GM12878 (cell line): ENCODE data around the gene KIAA1671. TPM values are rescaled to one million over a fixed set of nuclear protein-coding genes. Genes with fewer than 3 reads are reported as not detected.
A peak's percentile ranks its signal among the peaks of the same experiment; 100 is the strongest.

Experiments
- ATAC-seq: fragments of 200-7000 bp; cut with Tn5 transposase; 3 replicates; pipeline ENCODE4 v1.9.1; 2020; ENCODE audit warnings: mild to moderate bottlenecking, moderate library complexity
- BruUV-seq: library from RNA; stranded (reverse); fragments of 400-500 nt; replicated peaks from 2 replicates; lab custom pipeline; 2021; lab: Mats Ljungman, UMichigan
- CTCF ChIA-PET: fragments of 300-600 bp; sonication (Branson Sonifier 250); formaldehyde crosslinking; extraction: SDS; loops from one replicate; lab custom pipeline; 2021; ENCODE audit warnings: inconsistent platforms; lab: Yijun Ruan, JAX
- POLR2A ChIA-PET: fragments of 350-600 bp; formaldehyde crosslinking; extraction: SDS; loops from one replicate; lab custom pipeline; 2021; ENCODE audit warnings: inconsistent platforms; lab: Charles Lee
- RAD21 ChIA-PET: fragments of 300-600 bp; sonication (Branson Sonifier 250); formaldehyde crosslinking; loops from one replicate; lab custom pipeline; 2023; ENCODE audit warnings: antibody characterized with exemption; ENCODE audit not compliant: unreplicated experiment; lab: Charles Lee
- SMC1A ChIA-PET: fragments of 300-600 bp; sonication (Branson Sonifier 250); formaldehyde crosslinking; loops from one replicate; lab custom pipeline; 2023; ENCODE audit not compliant: unreplicated experiment, uncharacterized antibody; lab: Charles Lee
- DNase-seq: peaks from one replicate; pipeline ENCODE4 v3.0.0-alpha.2; 2011; ENCODE audit warnings: low read depth, low spot score
- FAIRE-seq: peaks from 3 replicates; lab custom pipeline; 2011; peaks lifted over from hg19 to GRCh38; lab: Jason Lieb, UNC
- H2AFZ ChIP-seq: 2 replicates; pipeline ENCODE4 v1.6.0; 2011; ENCODE audit warnings: low read depth, low read length, control low read depth; ENCODE audit not compliant: control insufficient read depth
- H3K27ac ChIP-seq: 2 replicates; pipeline ENCODE4 v1.5.1; 2011; ENCODE audit warnings: control low read depth; ENCODE audit not compliant: control insufficient read depth, insufficient read depth
- H3K27me3 ChIP-seq, 2 experiments: replicated peaks in 1 of 2; 2 replicates each; pipeline versions ENCODE4 v1.6.0 to v1.6.1; 2011; ENCODE audit warnings: low read length in 1 of 2; ENCODE audit not compliant: control insufficient read depth in 2 of 2, insufficient read depth in 2 of 2
- H3K36me3 ChIP-seq, 2 experiments: 2 replicates each; pipeline ENCODE4 v1.5.1; 2011; ENCODE audit warnings: low read length in 1 of 2; ENCODE audit not compliant: control insufficient read depth in 2 of 2, insufficient read depth in 2 of 2
- H3K4me1 ChIP-seq: 2 replicates; pipeline ENCODE4 v1.6.1; 2011; ENCODE audit warnings: mild to moderate bottlenecking, low read length, moderate library complexity, mixed read lengths; ENCODE audit not compliant: control insufficient read depth, insufficient read depth
- H3K4me2 ChIP-seq: 2 replicates; pipeline ENCODE4 v1.6.0; 2011; ENCODE audit warnings: control low read depth; ENCODE audit not compliant: control insufficient read depth, insufficient read depth
- H3K4me3 ChIP-seq: fragments of 200-600 bp; sonication (generic); 2 replicates; pipeline ENCODE4 v1.5.1; 2016
- H3K79me2 ChIP-seq: 2 replicates; pipeline ENCODE4 v1.6.0; 2011; ENCODE audit warnings: low read length; ENCODE audit not compliant: control insufficient read depth, insufficient read depth
- H3K9ac ChIP-seq: 2 replicates; pipeline ENCODE4 v1.8.0; 2011; ENCODE audit warnings: low read length, control low read depth, mixed read lengths; ENCODE audit not compliant: control insufficient read depth, insufficient read depth
- H3K9me3 ChIP-seq: replicated peaks from 3 replicates; pipeline ENCODE4 v1.5.1; 2011; ENCODE audit warnings: mild to moderate bottlenecking, low read length; ENCODE audit not compliant: control insufficient read depth, insufficient read depth
- H4K20me1 ChIP-seq: 2 replicates; pipeline ENCODE4 v1.6.0; 2011; ENCODE audit not compliant: control insufficient read depth, insufficient read depth
- BMI1 ChIP-seq: fragments of 450-650 bp; IDR thresholded peaks from 2 replicates; pipeline ENCODE4 v1.6.1; 2016; ENCODE audit warnings: mild to moderate bottlenecking, moderate library complexity, borderline replicate concordance
- DPF2 ChIP-seq: fragments of 450-650 bp; IDR thresholded peaks from 2 replicates; pipeline ENCODE4 v1.6.1; 2017; ENCODE audit warnings: mild to moderate bottlenecking
- E4F1 ChIP-seq: fragments of 450-650 bp; IDR thresholded peaks from 2 replicates; pipeline ENCODE4 v1.6.1; 2018; ENCODE audit warnings: borderline replicate concordance, mild to moderate bottlenecking; ENCODE audit not compliant: partially characterized antibody
- MLLT1 ChIP-seq: fragments of 450-650 bp; IDR thresholded peaks from 2 replicates; pipeline ENCODE4 v1.6.1; 2016; ENCODE audit warnings: mild to moderate bottlenecking
- MYB ChIP-seq: fragments of 150-350 bp; IDR thresholded peaks from 2 replicates; pipeline ENCODE4 v1.6.1; 2014; ENCODE audit warnings: mild to moderate bottlenecking, low read depth, low read length, borderline replicate concordance
- NRF1 ChIP-seq: conservative IDR thresholded peaks from 2 replicates; pipeline ENCODE4 v1.6.1; 2011; ENCODE audit warnings: mild to moderate bottlenecking, low read depth, low read length, improper control_type of control experiment
- POLR2A ChIP-seq: IDR thresholded peaks from 2 replicates; pipeline ENCODE4 v1.6.1; 2011; ENCODE audit warnings: low read depth, mild to moderate bottlenecking, low read length
- SREBF2 ChIP-seq: IDR thresholded peaks from 2 replicates; pipeline ENCODE4 v1.6.1; 2012; ENCODE audit warnings: mild to moderate bottlenecking, low read length
- STAT1 ChIP-seq: fragments of 450-650 bp; conservative IDR thresholded peaks from 2 replicates; pipeline ENCODE4 v1.6.1; 2014; ENCODE audit warnings: antibody characterized with exemption, mild to moderate bottlenecking
- USF1 ChIP-seq: IDR thresholded peaks from 2 replicates; pipeline ENCODE4 v1.6.1; 2011; ENCODE audit warnings: borderline replicate concordance, low read depth, mild to moderate bottlenecking, moderate library complexity, mixed read lengths, low read length; ENCODE audit not compliant: insufficient read depth; ENCODE audit errors: extremely low read length
- WGBS: methylation state at CpG from one replicate; pipeline ENCODE4 v1.1.6; 2016; ENCODE audit warnings: low lambda C conversion rate; ENCODE audit not compliant: insufficient replicate concordance, insufficient coverage; ENCODE audit errors: missing lambda C conversion rate; 5-methylcytosine and 5-hydroxymethylcytosine counted together
- in situ Hi-C: fragments of 300-500 bp; cut with MboI; formaldehyde crosslinking; loops from 9 replicates; pipeline ENCODE4 v1.14.3; 2018; ENCODE audit warnings: mixed read lengths
- intact Hi-C: fragments of 100-400 bp; cut with micrococcal nuclease; formaldehyde crosslinking; loops from one replicate; pipeline ENCODE4 v1.14.2; 2022; ENCODE audit not compliant: unreplicated experiment
- polyA plus RNA-seq, 11 experiments: library from polyadenylated mRNA; depleted of rRNA in 4 of 11; unstranded in 6 of 11; stranded (reverse) in 5 of 11; fragments of >200 nt; fragmentation: Nextera tagmentation in 4 of 11; fragmentation: Illumina TruSeq in 1 of 11; extraction: Ambion mirVana in 4 of 11; extraction: Trizol in 1 of 11; gene quantifications; 1 replicate in 1 of 11; 2 replicates in 10 of 11; pipeline versions ENCODE4 v1.2.1 to v1.2.3, GENCODE V29; 2011 to 2016; ENCODE audit warnings: inconsistent platforms in 2 of 11, missing spikeins in 2 of 11, low read depth in 1 of 11
- total RNA-seq, 4 experiments: library from RNA; depleted of rRNA in 3 of 4; stranded (reverse); fragments of >200 nt in 3 of 4; fragmentation: Illumina TruSeq in 1 of 4; extraction: Trizol in 1 of 4; gene quantifications; 2 replicates each; pipeline versions ENCODE4 v1.2.1 to v1.2.3, GENCODE V29; 2013 to 2021
- TF ChIP-seq, protein P1 (sequence below): fragments of 450-650 bp; IDR thresholded peaks from 2 replicates; pipeline ENCODE4 v1.6.1; 2017; ENCODE audit warnings: mild to moderate bottlenecking, low read depth, inconsistent platforms; ENCODE audit not compliant: poor library complexity, severe bottlenecking
- TF ChIP-seq, protein P2 (sequence below): fragments of 450-650 bp; IDR thresholded peaks from 2 replicates; pipeline ENCODE4 v1.6.1; 2017; ENCODE audit warnings: borderline replicate concordance

KIAA1671 gene
- total and polyA plus RNA-seq, 10 of the 15 experiments (the other 5 are each of a cell fraction or from before 2014, with no cell fraction given) = 0.05 to 2.7 (median 0.33) TPM

GRCh38 chr22:25085930-25086901 lies 133.7 kb downstream of the KIAA1671 start:
- ChIA-PET RAD21 (interaction anchor here (0.6 to 1.6 kb wide), 11 partner anchors 9 to 317 kb away, joined by 3 to 16 read pairs (median 3); no protein-coding TSS in a partner anchor), POLR2A (interaction anchor here (0.5 to 1.0 kb wide), 4 partner anchors 10 to 35 kb away, joined by 4 to 6 read pairs (median 5); no protein-coding TSS in a partner anchor), CTCF (interaction anchor here (0.7 to 2.9 kb wide), 7 partner anchors 10 to 25 kb away, joined by 3 to 15 read pairs (median 5); no protein-coding TSS in a partner anchor), SMC1A (interaction anchor here (0.8 to 2.0 kb wide), 9 partner anchors 8 to 247 kb away, joined by 3 to 10 read pairs (median 5); no protein-coding TSS in a partner anchor)
- no peaks in the 10 kb centered on the region for H4K20me1 ChIP-seq
- H3K4me3 ChIP-seq = no peak overlapping the region
- DNase-seq (peak; percentile 79), ATAC-seq (peak; percentile 90), FAIRE-seq (peak; percentile 84)
- 5% methylated on average over 14 of the region's 14 CpGs for WGBS
- H3K27me3 ChIP-seq = no peaks in the 10 kb centered on the region
- intact Hi-C loops (loop anchor here (1.0 kb wide), 1 partner anchor 25 kb away; no protein-coding TSS in a partner anchor), in situ Hi-C loops (no loop called here)
- H3K4me2 ChIP-seq = peak overlapping the region; percentile 23; the same call in 1 of the 2 replicates
- H3K36me3 ChIP-seq = no peaks in the 10 kb centered on the region
- H3K9ac ChIP-seq = no peak overlapping the region
- H3K9me3 ChIP-seq = no peaks in the 10 kb centered on the region
- H2AFZ ChIP-seq = peak overlapping the region; percentile 49
- no peaks in the 10 kb centered on the region for H3K79me2 ChIP-seq
- H3K4me1 ChIP-seq = peaks cover 18% of the 10 kb centered on the region
- BruUV-seq = no TSS peak
- no peak overlapping the region for H3K27ac ChIP-seq
- TF ChIP-seq MYB (no peak), SREBF2 (no peak), POLR2A (no peak), E4F1 (no peak), NRF1 (no peak), BMI1 (peak; percentile 47; the same call in 1 of the 2 replicates), MLLT1 (peak; percentile 82), USF1 (no peak), STAT1 (peak; percentile 12; the same call in 1 of the 2 replicates), DPF2 (peak; percentile 85; the same call in 1 of the 2 replicates)
- TF ChIP-seq, protein P1, sequence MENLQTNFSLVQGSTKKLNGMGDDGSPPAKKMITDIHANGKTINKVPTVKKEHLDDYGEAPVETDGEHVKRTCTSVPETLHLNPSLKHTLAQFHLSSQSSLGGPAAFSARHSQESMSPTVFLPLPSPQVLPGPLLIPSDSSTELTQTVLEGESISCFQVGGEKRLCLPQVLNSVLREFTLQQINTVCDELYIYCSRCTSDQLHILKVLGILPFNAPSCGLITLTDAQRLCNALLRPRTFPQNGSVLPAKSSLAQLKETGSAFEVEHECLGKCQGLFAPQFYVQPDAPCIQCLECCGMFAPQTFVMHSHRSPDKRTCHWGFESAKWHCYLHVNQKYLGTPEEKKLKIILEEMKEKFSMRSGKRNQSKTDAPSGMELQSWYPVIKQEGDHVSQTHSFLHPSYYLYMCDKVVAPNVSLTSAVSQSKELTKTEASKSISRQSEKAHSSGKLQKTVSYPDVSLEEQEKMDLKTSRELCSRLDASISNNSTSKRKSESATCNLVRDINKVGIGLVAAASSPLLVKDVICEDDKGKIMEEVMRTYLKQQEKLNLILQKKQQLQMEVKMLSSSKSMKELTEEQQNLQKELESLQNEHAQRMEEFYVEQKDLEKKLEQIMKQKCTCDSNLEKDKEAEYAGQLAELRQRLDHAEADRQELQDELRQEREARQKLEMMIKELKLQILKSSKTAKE = peak; percentile 66
- TF ChIP-seq, protein P2, sequence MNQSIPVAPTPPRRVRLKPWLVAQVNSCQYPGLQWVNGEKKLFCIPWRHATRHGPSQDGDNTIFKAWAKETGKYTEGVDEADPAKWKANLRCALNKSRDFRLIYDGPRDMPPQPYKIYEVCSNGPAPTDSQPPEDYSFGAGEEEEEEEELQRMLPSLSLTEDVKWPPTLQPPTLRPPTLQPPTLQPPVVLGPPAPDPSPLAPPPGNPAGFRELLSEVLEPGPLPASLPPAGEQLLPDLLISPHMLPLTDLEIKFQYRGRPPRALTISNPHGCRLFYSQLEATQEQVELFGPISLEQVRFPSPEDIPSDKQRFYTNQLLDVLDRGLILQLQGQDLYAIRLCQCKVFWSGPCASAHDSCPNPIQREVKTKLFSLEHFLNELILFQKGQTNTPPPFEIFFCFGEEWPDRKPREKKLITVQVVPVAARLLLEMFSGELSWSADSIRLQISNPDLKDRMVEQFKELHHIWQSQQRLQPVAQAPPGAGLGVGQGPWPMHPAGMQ = no peak
